ENCODE results near the gene CASP8AP2. TPM values are rescaled to one million over a fixed set of nuclear protein-coding genes. Genes with fewer than 3 reads are reported as not detected.

Gene CASP8AP2
- total and polyA plus RNA-seq, 3 donors from 2014 or later = 3.3 to 21.6 (median 18.3) TPM

DNA sequence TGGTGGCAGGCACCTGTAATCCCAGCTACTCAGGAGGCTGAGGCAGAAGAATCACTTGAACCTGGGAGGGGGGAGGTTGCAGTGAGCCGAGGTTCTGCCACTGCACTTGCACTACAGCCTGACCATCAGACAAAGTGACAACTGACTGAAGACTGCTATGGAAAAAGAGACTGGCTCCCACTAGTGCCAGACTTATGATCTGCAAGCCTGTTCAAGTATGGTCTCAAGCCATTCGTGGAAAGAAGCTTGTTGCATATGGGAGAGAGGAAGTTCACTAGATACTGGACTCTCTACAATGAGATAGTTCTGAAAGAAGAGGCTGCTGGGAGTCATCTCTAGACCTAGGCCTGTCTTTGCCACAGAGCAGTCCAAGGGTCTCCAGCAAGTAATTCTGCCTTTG, 36.8 kb upstream of the CASP8AP2 start:
- Histone ChIP-seq H3K36me3 (ENCODE audit: low read depth, missing control alignments) (no peaks in the 10 kb centered on the region), H3K27ac (no peak overlapping the region), H3K4me1 (no peaks in the 10 kb centered on the region), H3K27me3 (no peaks in the 10 kb centered on the region), H3K4me3 (no peak overlapping the region), H3K9me3 (no peaks in the 10 kb centered on the region)
- DNase-seq = peak; percentile 72
- intact Hi-C loops (cut with DNase I; ENCODE audit: low total_unique reads) = no loop called here
- WGBS, 2 donors = 49 to 57% methylated on average over 2 of the region's 2 CpGs
- TF ChIP-seq CTCF (IDR thresholded peaks at IDR 0.05) (peak; percentile 19 to 52 (median 42)), POLR2A (IDR thresholded peaks at IDR 0.05) (no peak)

DNA sequence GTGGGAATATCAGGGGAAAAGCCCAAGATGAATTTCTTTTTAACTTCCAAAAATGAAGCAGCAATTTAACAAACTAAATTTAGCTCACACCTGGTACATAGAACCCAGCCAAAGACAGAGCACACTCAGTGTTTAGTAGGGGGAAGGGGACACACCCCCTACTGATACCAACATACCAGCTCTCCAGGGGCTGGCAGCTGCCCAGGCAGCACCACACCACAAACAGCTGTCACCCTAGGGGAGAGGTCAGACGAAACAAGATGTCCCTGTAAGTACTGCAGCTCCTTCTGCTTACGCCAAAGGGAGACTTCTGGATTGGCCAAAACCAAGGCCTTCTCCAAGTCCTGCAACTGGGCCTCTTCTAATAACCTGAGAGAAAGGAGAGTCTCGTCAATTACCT, 36.1 kb upstream of the CASP8AP2 start:
- no peaks in the 10 kb centered on the region for H3K36me3 ChIP-seq (ENCODE audit: low read depth, missing control alignments)
- H3K4me1 ChIP-seq = no peaks in the 10 kb centered on the region
- intact Hi-C loops (cut with DNase I; ENCODE audit: low total_unique reads) = no loop called here
- H3K4me3 ChIP-seq = no peak overlapping the region
- no peak overlapping the region for H3K27ac ChIP-seq
- TF ChIP-seq POLR2A (IDR thresholded peaks at IDR 0.05) (no peak), CTCF (IDR thresholded peaks at IDR 0.05) (no peak)
- no peak for DNase-seq
- H3K27me3 ChIP-seq = no peaks in the 10 kb centered on the region
- no peaks in the 10 kb centered on the region for H3K9me3 ChIP-seq
- 41 to 72% methylated on average over 3 of the region's 3 CpGs for WGBS, 2 donors

- Histone ChIP-seq H3K4me3 (no peak overlapping the region), H3K36me3 (ENCODE audit: low read depth, missing control alignments) (no peaks in the 10 kb centered on the region), H3K27me3 (no peaks in the 10 kb centered on the region), H3K4me1 (no peaks in the 10 kb centered on the region), H3K9me3 (no peaks in the 10 kb centered on the region), H3K27ac (no peak overlapping the region)
- intact Hi-C loops (cut with DNase I; ENCODE audit: low total_unique reads) = no loop called here
- no peak for DNase-seq
- 70 to 82% methylated on average over 6 of the region's 6 CpGs for WGBS, 2 donors
- TF ChIP-seq CTCF (IDR thresholded peaks at IDR 0.05) = no peak
- no peak for TF ChIP-seq POLR2A (IDR thresholded peaks at IDR 0.05)
Measured at GRCh38 chr6:89794324-89794723, 35.4 kb upstream of the CASP8AP2 start.

DNA sequence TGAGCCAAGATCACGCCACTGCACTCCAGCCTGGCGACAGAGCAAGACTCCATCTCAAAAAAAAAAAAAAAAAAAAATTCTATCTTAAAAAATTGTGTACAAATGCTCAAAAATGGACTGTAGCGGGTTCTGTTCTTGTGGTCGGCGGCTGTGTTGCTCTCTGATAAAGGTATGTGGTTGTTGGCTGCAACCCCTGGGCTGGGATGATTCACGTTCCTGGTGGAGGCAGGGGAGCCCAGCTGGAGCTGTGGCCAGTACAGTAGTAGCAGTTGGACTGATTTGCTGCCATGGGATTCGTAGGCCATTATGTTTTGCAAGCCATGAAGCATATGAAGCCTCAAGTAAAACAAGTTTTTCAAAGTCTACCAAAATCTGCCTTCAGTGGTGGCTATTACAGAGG, 32.4 kb upstream of the CASP8AP2 start:
- TF ChIP-seq POLR2A (IDR thresholded peaks at IDR 0.05) = no peak
- TF ChIP-seq CTCF (IDR thresholded peaks at IDR 0.05) = no peak
- no peak for DNase-seq
- WGBS, 2 donors = 83 to 88% methylated on average over 7 of the region's 7 CpGs

DNA sequence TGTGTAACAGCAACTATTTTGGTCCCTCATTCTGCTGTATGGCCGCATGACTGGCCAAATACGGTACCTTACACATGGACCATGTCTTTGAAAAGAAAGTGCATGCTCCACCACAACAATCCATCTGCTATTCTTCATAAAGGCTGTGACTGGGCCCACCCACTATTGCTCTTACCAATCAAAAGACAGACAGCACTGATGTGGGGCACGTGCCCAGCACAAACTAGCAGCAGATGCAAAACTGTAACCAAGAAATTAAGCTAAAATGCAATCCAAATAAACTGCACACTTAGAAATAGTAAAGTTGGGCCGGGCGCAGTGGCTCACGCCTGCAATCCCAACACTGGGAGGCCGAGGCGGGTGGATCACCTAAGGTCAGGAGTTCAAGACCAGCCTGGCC, 30.6 kb upstream of the CASP8AP2 start:
- no peak for TF ChIP-seq POLR2A (IDR thresholded peaks at IDR 0.05)
- TF ChIP-seq CTCF (IDR thresholded peaks at IDR 0.05) = no peak
- DNase-seq = no peak
- Histone ChIP-seq H3K4me3 (no peak overlapping the region), H3K27me3 (no peaks in the 10 kb centered on the region), H3K36me3 (ENCODE audit: low read depth, missing control alignments) (no peaks in the 10 kb centered on the region), H3K4me1 (no peaks in the 10 kb centered on the region), H3K9me3 (no peaks in the 10 kb centered on the region), H3K27ac (no peak overlapping the region)
- WGBS, 2 donors = 88 to 95% methylated on average over 8 of the region's 8 CpGs
- intact Hi-C loops (cut with DNase I; ENCODE audit: low total_unique reads) = no loop called here

More for the DNA sequence above, 32.4 kb upstream of the CASP8AP2 start:
- no peak overlapping the region for H3K27ac ChIP-seq
- H3K27me3 ChIP-seq = no peaks in the 10 kb centered on the region
- H3K4me1 ChIP-seq = no peaks in the 10 kb centered on the region
- H3K9me3 ChIP-seq = no peaks in the 10 kb centered on the region
- intact Hi-C loops (cut with DNase I; ENCODE audit: low total_unique reads) = no loop called here
- H3K4me3 ChIP-seq = no peak overlapping the region
- H3K36me3 ChIP-seq (ENCODE audit: low read depth, missing control alignments) = no peaks in the 10 kb centered on the region

All from testis (tissue), 3 donors.